Activated CD8-positive, alpha-beta T cell treated with anti-CD3 and anti-CD28 coated beads for 36 hours (primary cell): ENCODE measurements around the gene THRA. TPM values are rescaled to one million over a fixed set of nuclear protein-coding genes. Genes with fewer than 3 reads are reported as not detected.

Experiments used
- ATAC-seq: fragments of 200-7000 bp; cut with Tn5 transposase; one replicate; pipeline ENCODE4 v1.10.0; 2021; ENCODE audit warnings: mild to moderate bottlenecking, moderate library complexity
- CTCF ChIA-PET: fragments of 350-600 bp; sonication (Branson Sonifier 250); formaldehyde crosslinking; loops from one replicate; lab custom pipeline; 2021; ENCODE audit warnings: antibody characterized with exemption; lab: Charles Lee
- POLR2A ChIA-PET: fragments of 350-600 bp; sonication (Branson Sonifier 250); formaldehyde crosslinking; loops from one replicate; lab custom pipeline; 2021; ENCODE audit warnings: antibody characterized with exemption; lab: Charles Lee
- DNase-seq: peaks from one replicate; pipeline ENCODE4 v3.0.0-alpha.2; 2020
- H3K27ac Mint-ChIP-seq: one replicate; pipeline ENCODE4 v1.8.0; 2021; ENCODE audit warnings: mild to moderate bottlenecking, mixed read lengths
- H3K27me3 Mint-ChIP-seq: one replicate; pipeline ENCODE4 v1.8.0; 2021; ENCODE audit warnings: mixed read lengths
- H3K36me3 Mint-ChIP-seq: one replicate; pipeline ENCODE4 v1.8.0; 2021; ENCODE audit warnings: low read depth, mixed read lengths
- H3K4me1 Mint-ChIP-seq: one replicate; pipeline ENCODE4 v1.8.0; 2021; ENCODE audit warnings: low read depth, mixed read lengths
- H3K4me3 Mint-ChIP-seq: one replicate; pipeline ENCODE4 v1.8.0; 2021; ENCODE audit warnings: mild to moderate bottlenecking, moderate library complexity, mixed read lengths
- H3K9me3 Mint-ChIP-seq: one replicate; pipeline ENCODE4 v1.8.0; 2021; ENCODE audit warnings: mixed read lengths
- CTCF ChIP-seq: fragments of 200-600 bp; IDR thresholded peaks from one replicate; pipeline ENCODE4 v1.8.0; 2022; ENCODE audit warnings: antibody characterized with exemption, mild to moderate bottlenecking
- intact Hi-C: fragments of 100-400 bp; cut with micrococcal nuclease; formaldehyde crosslinking; loops from one replicate; pipeline ENCODE4 v1.10.0; 2022
- total RNA-seq, 2 experiments: library from RNA; stranded (reverse); gene quantifications; one replicate each; pipeline ENCODE4 v1.2.3, GENCODE V29; 2021

THRA gene
- total RNA-seq, 2 experiments from 2014 or later = 11.1 to 13.8 TPM

- intact Hi-C loops = no loop called here
- Mint-ChIP-seq H3K36me3 (peaks cover 8% of the 10 kb centered on the region), H3K4me3 (no peak overlapping the region), H3K27me3 (peaks cover 2% of the 10 kb centered on the region), H3K9me3 (no peaks in the 10 kb centered on the region), H3K4me1 (peaks cover 14% of the 10 kb centered on the region), H3K27ac (no peak overlapping the region)
- ATAC-seq = no peak
- no peak for DNase-seq
- TF ChIP-seq CTCF = no peak
- ChIA-PET CTCF (interaction anchor here (1.0 to 12.5 kb wide), 5 partner anchors 10 to 112 kb away, joined by 3 to 168 read pairs (median 3); no protein-coding TSS in a partner anchor), POLR2A (no interaction called here)
Observed at GRCh38 chr17:40056379-40057015, 6.3 kb upstream of the THRA start.

- H3K27me3 Mint-ChIP-seq = peaks cover 2% of the 10 kb centered on the region
Observed at GRCh38 chr17:40058186-40058784, 4.5 kb upstream of the THRA start.

DNA sequence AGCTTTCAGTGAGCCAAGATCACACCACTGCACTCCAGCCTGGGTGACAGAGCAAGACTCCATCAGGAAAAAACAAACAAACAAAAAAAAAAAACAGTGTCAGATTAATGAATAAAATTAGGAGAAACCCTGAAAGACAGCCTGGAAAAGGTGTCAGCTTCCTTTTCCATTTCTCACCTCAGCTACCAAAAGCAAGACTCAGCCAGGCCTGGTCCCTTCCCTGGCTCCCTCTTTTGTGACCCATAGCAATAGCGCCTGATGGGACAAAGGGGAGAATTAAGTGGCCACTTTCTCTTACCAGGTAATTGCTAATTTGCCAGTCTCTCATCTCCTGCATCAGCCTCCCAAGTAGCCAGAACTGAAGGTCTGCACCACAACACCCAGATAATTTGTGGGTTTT is 3.9 kb upstream of the THRA start:
- DNase-seq = no peak
- H3K27me3 Mint-ChIP-seq = peaks cover 2% of the 10 kb centered on the region
- no peaks in the 10 kb centered on the region for H3K9me3 Mint-ChIP-seq
- no peak overlapping the region for H3K4me3 Mint-ChIP-seq
- ChIA-PET CTCF (interaction anchor here (1.4 to 12.5 kb wide), 4 partner anchors 17 to 45 kb away, joined by 7 to 168 read pairs (median 8); no protein-coding TSS in a partner anchor), POLR2A (interaction anchor here (0.5 to 0.6 kb wide), 2 partner anchors 8 to 52 kb away, joined by 3 read pairs; no protein-coding TSS in a partner anchor)
- no peak for ATAC-seq
- TF ChIP-seq CTCF = no peak
- intact Hi-C loops = no loop called here
- H3K36me3 Mint-ChIP-seq = peaks cover 2% of the 10 kb centered on the region
- peaks cover 17% of the 10 kb centered on the region for H3K4me1 Mint-ChIP-seq
- no peak overlapping the region for H3K27ac Mint-ChIP-seq

More at GRCh38 chr17:40058186-40058784, 4.5 kb upstream of the THRA start:
- peaks cover 2% of the 10 kb centered on the region for H3K36me3 Mint-ChIP-seq
- peaks cover 15% of the 10 kb centered on the region for H3K4me1 Mint-ChIP-seq
- DNase-seq (no peak), ATAC-seq (no peak)
- H3K9me3 Mint-ChIP-seq = no peaks in the 10 kb centered on the region
- no peak overlapping the region for H3K4me3 Mint-ChIP-seq
- ChIA-PET POLR2A (interaction anchor here (0.6 kb wide), 1 partner anchor 53 kb away, joined by 3 read pairs; no protein-coding TSS in a partner anchor), CTCF (interaction anchor here (1.7 to 12.5 kb wide), 3 partner anchors 17 to 45 kb away, joined by 7 to 168 read pairs (median 8); no protein-coding TSS in a partner anchor)
- no peak for TF ChIP-seq CTCF
- intact Hi-C loops = no loop called here
- H3K27ac Mint-ChIP-seq = no peak overlapping the region

DNA sequence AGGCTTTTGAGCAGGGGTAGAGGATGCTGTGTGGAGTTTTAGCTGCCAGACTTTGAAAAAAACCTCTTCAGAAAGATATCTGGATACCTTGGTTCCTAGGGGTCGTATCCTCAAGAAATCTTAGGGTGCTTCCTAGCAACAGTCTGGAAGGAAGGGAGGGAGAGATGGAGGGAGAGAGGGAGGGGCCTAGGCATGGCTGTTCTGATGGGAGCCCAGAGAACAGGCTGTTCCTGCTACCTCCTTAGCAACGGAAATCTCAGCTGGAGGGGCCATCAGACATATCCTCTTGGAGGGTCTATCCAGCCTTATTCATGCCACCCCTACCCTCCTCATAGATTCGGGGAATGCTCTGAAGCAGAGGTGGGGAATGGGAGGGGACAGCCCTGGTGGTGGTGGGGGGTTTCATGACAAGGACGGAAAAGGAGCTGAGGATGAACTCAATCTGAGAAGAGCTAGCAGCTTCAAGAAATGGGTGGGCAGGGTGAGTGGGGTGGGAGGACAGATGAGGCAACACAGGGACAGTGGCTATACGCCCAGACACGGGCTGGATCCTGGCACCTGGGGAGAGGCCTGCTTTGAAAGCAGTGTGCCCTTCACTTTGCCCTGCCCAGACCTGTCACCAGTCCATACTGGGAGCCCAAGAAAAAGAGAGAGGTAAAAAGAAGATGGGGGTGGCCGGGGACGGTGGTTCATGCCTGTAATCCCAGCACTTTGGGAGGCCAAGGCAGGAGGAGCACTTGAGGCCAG is 2.9 kb upstream of the THRA start:
- TF ChIP-seq CTCF = no peak
- H3K27ac Mint-ChIP-seq = no peak overlapping the region
- intact Hi-C loops = loop anchor here (5.0 kb wide), 1 partner anchor 52 kb away; no protein-coding TSS in a partner anchor
- peaks cover 2% of the 10 kb centered on the region for H3K27me3 Mint-ChIP-seq
- POLR2A ChIA-PET = interaction anchor here (1.0 to 1.8 kb wide), 2 partner anchors 9 to 13 kb away, joined by 3 to 7 read pairs; no protein-coding TSS in a partner anchor
- H3K36me3 Mint-ChIP-seq = no peaks in the 10 kb centered on the region
- no peak overlapping the region for H3K4me3 Mint-ChIP-seq
- H3K9me3 Mint-ChIP-seq = no peaks in the 10 kb centered on the region
- DNase-seq (no peak), ATAC-seq (no peak)
- CTCF ChIA-PET = interaction anchor here (0.8 to 12.5 kb wide), 6 partner anchors 11 to 108 kb away, joined by 3 to 168 read pairs (median 5); no protein-coding TSS in a partner anchor
- peaks cover 23% of the 10 kb centered on the region for H3K4me1 Mint-ChIP-seq
